GM19193 (cell line): ENCODE measurements around the gene EEF1G.

ENCODE experiments used
- POLR2A ChIP-seq: IDR thresholded peaks from 4 replicates; pipeline ENCODE4 v1.6.1; 2011; ENCODE audit not compliant: insufficient read depth, insufficient read length; ENCODE audit errors: extremely low read depth

The EEF1G gene

GRCh38 chr11:62607714-62608113, 34.0 kb upstream of the EEF1G start:
- TF ChIP-seq POLR2A: no peak

- no peak for TF ChIP-seq POLR2A
Measured at GRCh38 chr11:62605902-62606301, 32.2 kb upstream of the EEF1G start.

- TF ChIP-seq POLR2A: no peak
Measured at GRCh38 chr11:62605467-62605866, 31.8 kb upstream of the EEF1G start.

- no peak for TF ChIP-seq POLR2A
Measured at GRCh38 chr11:62604460-62605120, 30.9 kb upstream of the EEF1G start.

- no peak for TF ChIP-seq POLR2A
Measured at GRCh38 chr11:62603776-62604299, 30.1 kb upstream of the EEF1G start.

- TF ChIP-seq POLR2A: no peak
Measured at GRCh38 chr11:62603072-62603408, 29.3 kb upstream of the EEF1G start.

- TF ChIP-seq POLR2A: no peak
Measured at GRCh38 chr11:62602141-62603071, 28.7 kb upstream of the EEF1G start.

GRCh38 chr11:62601372-62602140, 27.9 kb upstream of the EEF1G start, which contains the start of gene MTA2:
Gene MTA2 (minus strand): TSS chr11:62601865. CDS start chr11:62601450, 415 bp downstream.
- peak; percentile 67 for TF ChIP-seq POLR2A

- no peak for TF ChIP-seq POLR2A
Measured at GRCh38 chr11:62601122-62601371, 27.4 kb upstream of the EEF1G start.

- TF ChIP-seq POLR2A: no peak
Measured at GRCh38 chr11:62600367-62601121, 26.9 kb upstream of the EEF1G start.

GRCh38 chr11:62599901-62600300, 26.2 kb upstream of the EEF1G start:
- no peak for TF ChIP-seq POLR2A

GRCh38 chr11:62599069-62599696, 25.5 kb upstream of the EEF1G start:
- no peak for TF ChIP-seq POLR2A

GRCh38 chr11:62595124-62595523, 21.4 kb upstream of the EEF1G start:
- TF ChIP-seq POLR2A: no peak

- TF ChIP-seq POLR2A: no peak
Measured at GRCh38 chr11:62593434-62594044, 19.8 kb upstream of the EEF1G start.

- TF ChIP-seq POLR2A: no peak
Measured at GRCh38 chr11:62592989-62593421, 19.3 kb upstream of the EEF1G start.
